K562 (cell line): ENCODE results near the gene TTLL10. TPM values are rescaled to one million over a fixed set of nuclear protein-coding genes. Genes with fewer than 3 reads are reported as not detected.

Experiments
- CBX3 ChIP-seq, 2 experiments: IDR thresholded peaks; 1 replicate in 1 of 2; 2 replicates in 1 of 2; pipeline ENCODE4 v1.6.1; 2012; ENCODE audit warnings: inconsistent platforms in 2 of 2, low read length in 2 of 2, borderline replicate concordance in 1 of 2, control low read depth in 1 of 2
- ETV1 ChIP-seq: fragments of 450-650 bp; conservative IDR thresholded peaks from 2 replicates; pipeline ENCODE4 v1.6.1; 2016; ENCODE audit warnings: missing genetic modification characterization, control low read depth, low read depth, missing compliant biosample characterization
- GABPB2 ChIP-seq: fragments of 250-450 bp; sonication (Bioruptor Pico); conservative IDR thresholded peaks from 2 replicates; pipeline ENCODE4 v1.5.1; 2021; ENCODE audit warnings: mild to moderate bottlenecking
- NCOR1 ChIP-seq: fragments of 450-650 bp; IDR thresholded peaks from 2 replicates; pipeline ENCODE4 v1.6.1; 2016; ENCODE audit warnings: mild to moderate bottlenecking, moderate library complexity
- NFRKB ChIP-seq: fragments of 450-650 bp; IDR thresholded peaks from 2 replicates; pipeline ENCODE4 v1.6.1; 2016; ENCODE audit warnings: low read depth
- NR2C2 ChIP-seq, 2 experiments: fragments of 200-800 bp in 1 of 2; sonication (Bioruptor generic) in 1 of 2; sonication (generic) in 1 of 2; formaldehyde crosslinking in 1 of 2; IDR thresholded peaks; 2 replicates each; pipeline versions ENCODE4 v1.6.1 to v1.8.0; 2016 to 2022; ENCODE audit warnings: mild to moderate bottlenecking in 1 of 2, missing compliant biosample characterization in 1 of 2, missing genetic modification characterization in 1 of 2, missing genetic modification reagents in 1 of 2
- RFX7 ChIP-seq: fragments of 250-450 bp; sonication (Bioruptor Pico); IDR thresholded peaks from 2 replicates; pipeline ENCODE4 v1.5.1; 2021; ENCODE audit warnings: mild to moderate bottlenecking
- ZNF766 ChIP-seq: fragments of 200-800 bp; sonication (Bioruptor generic); conservative IDR thresholded peaks from 2 replicates; pipeline ENCODE4 v1.6.1; 2016; ENCODE audit warnings: missing genetic modification characterization, missing compliant biosample characterization
- polyA plus RNA-seq, 8 experiments: library from polyadenylated mRNA; depleted of rRNA in 4 of 8; stranded (reverse) in 5 of 8; unstranded in 3 of 8; fragments of >200 nt; fragmentation: Nextera tagmentation in 2 of 8; fragmentation: Illumina TruSeq in 1 of 8; extraction: Ambion mirVana in 2 of 8; extraction: Trizol in 1 of 8; gene quantifications; 2 replicates each; pipeline versions ENCODE4 v1.2.1 to v1.2.3, GENCODE V29; 2011 to 2014; ENCODE audit warnings: inconsistent platforms in 1 of 8, missing spikeins in 1 of 8
- total RNA-seq, 7 experiments: library from RNA; depleted of rRNA in 6 of 7; stranded (reverse); fragments of >200 nt in 6 of 7; fragmentation: Illumina TruSeq in 2 of 7; extraction: Trizol in 2 of 7; gene quantifications; 2 replicates each; pipeline versions ENCODE4 v1.2.1 to v1.2.3, GENCODE V29; 2011 to 2021; ENCODE audit warnings: low replicate concordance in 1 of 7
- TF ChIP-seq, protein P1 (sequence below): fragments of 450-650 bp; IDR thresholded peaks from 2 replicates; pipeline ENCODE4 v1.6.1; 2016; ENCODE audit warnings: antibody characterized with exemption
- TF ChIP-seq, protein P2 (sequence below): sonication (generic); formaldehyde crosslinking; IDR thresholded peaks from 2 replicates; pipeline ENCODE4 v1.8.0; 2022; ENCODE audit warnings: mild to moderate bottlenecking, missing genetic modification reagents
- TF ChIP-seq, protein P3 (sequence below), 2 experiments: fragments of 450-650 bp; IDR thresholded peaks; 2 replicates each; pipeline ENCODE4 v1.6.1; 2016
- TF ChIP-seq, protein P4 (sequence below): sonication (generic); formaldehyde crosslinking; IDR thresholded peaks from 2 replicates; pipeline ENCODE4 v1.8.0; 2022; ENCODE audit warnings: missing genetic modification reagents, mild to moderate bottlenecking, borderline replicate concordance
- TF ChIP-seq, protein P5 (sequence below): sonication (generic); formaldehyde crosslinking; IDR thresholded peaks from 2 replicates; pipeline ENCODE4 v1.8.1; 2023; ENCODE audit warnings: mild to moderate bottlenecking, missing genetic modification reagents
- TF ChIP-seq, protein P6 (sequence below): fragments of 250-450 bp; sonication (Bioruptor Pico); IDR thresholded peaks from 2 replicates; pipeline ENCODE4 v1.5.0; 2021
- TF ChIP-seq, protein P7 (sequence below): fragments of 450-650 bp; IDR thresholded peaks from one replicate; pipeline ENCODE4 v1.6.1; 2018; ENCODE audit warnings: mild to moderate bottlenecking, moderate library complexity; ENCODE audit not compliant: partially characterized antibody

The TTLL10 gene
- total and polyA plus RNA-seq, 9 of the 15 experiments (the other 6 are each of a cell fraction or from before 2014, with no cell fraction given), result not detected

DNA sequence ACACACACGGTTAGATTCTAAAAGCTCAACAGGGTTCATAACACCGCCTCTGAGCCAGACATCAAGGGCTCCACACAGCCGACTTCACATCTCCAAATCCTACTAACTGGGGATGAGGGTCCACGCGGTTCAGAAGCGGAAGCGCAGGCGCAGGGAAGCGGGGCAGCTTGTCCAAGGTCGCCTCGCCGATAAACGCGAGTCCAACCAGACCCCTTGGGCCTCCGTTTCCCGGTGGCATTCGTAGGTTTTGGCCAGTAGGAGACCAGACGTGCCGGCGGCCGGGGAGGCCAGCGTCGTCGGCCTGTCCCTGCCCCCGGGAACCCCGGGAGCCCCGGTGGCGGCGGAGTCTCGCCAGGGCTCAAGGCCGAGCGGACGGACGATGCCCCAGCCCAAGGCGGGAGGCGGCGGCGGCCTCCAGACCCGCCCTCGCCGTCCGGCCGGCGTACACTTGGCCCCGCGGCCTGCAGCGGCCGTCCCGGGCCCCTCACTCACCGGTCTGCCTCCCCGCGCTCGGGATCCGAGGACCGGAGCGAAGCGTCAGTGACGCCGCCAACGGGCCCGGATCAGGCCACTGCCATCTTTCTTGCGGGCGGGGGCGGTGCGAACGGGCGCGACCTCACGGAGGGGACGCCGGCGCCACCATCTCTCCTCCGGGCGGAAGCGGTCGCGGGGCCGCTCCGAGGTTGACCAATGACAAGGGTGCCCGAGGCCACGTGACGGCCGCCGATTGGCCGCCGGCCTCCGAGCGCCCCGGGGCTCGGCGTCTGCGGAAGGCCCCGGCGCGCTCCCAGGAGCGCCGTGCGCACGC lies 57.9 kb downstream of the TTLL10 start, which contains the start of gene SDF4 (continued):
- TF ChIP-seq ZNF766 (CRISPR knock-in tag) (peak; percentile 72; the same call in 1 of the 2 replicates), NR2C2 (CRISPR knock-in tag; IDR thresholded peaks at IDR 0.05) (peak; percentile 93), NR2C2 (tag; IDR thresholded peaks at IDR 0.05) (peak; percentile 98), NCOR1 (no peak), RFX7 (no peak), GABPB2 (no peak), NFRKB (peak; percentile 79; the same call in 1 of the 2 replicates), ETV1 (peak; percentile 47; the same call in 1 of the 2 replicates), CBX3 (IDR thresholded peaks at IDR 0.05; ENCODE audit: borderline replicate concordance in 1 of 2, low read length in 2 of 2) (no peak; a peak in 1 of 3 replicates)
- TF ChIP-seq, protein P1, sequence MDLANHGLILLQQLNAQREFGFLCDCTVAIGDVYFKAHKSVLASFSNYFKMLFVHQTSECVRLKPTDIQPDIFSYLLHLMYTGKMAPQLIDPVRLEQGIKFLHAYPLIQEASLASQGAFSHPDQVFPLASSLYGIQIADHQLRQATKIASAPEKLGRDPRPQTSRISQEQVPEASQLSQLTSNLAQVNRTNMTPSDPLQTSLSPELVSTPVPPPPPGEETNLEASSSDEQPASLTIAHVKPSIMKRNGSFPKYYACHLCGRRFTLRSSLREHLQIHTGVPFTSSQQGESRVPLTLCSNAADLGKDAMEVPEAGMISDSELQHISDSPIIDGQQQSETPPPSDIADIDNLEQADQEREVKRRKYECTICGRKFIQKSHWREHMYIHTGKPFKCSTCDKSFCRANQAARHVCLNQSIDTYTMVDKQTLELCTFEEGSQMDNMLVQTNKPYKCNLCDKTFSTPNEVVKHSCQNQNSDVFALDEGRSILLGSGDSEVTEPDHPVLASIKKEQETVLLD, result no peak
- TF ChIP-seq, protein P2, sequence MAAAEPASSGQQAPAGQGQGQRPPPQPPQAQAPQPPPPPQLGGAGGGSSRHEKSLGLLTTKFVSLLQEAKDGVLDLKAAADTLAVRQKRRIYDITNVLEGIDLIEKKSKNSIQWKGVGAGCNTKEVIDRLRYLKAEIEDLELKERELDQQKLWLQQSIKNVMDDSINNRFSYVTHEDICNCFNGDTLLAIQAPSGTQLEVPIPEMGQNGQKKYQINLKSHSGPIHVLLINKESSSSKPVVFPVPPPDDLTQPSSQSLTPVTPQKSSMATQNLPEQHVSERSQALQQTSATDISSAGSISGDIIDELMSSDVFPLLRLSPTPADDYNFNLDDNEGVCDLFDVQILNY, result no peak
- TF ChIP-seq, protein P3, sequence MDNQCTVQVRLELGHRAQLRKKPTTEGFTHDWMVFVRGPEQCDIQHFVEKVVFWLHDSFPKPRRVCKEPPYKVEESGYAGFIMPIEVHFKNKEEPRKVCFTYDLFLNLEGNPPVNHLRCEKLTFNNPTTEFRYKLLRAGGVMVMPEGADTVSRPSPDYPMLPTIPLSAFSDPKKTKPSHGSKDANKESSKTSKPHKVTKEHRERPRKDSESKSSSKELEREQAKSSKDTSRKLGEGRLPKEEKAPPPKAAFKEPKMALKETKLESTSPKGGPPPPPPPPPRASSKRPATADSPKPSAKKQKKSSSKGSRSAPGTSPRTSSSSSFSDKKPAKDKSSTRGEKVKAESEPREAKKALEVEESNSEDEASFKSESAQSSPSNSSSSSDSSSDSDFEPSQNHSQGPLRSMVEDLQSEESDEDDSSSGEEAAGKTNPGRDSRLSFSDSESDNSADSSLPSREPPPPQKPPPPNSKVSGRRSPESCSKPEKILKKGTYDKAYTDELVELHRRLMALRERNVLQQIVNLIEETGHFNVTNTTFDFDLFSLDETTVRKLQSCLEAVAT (IDR thresholded peaks at IDR 0.05), result no peak
- TF ChIP-seq, protein P4, sequence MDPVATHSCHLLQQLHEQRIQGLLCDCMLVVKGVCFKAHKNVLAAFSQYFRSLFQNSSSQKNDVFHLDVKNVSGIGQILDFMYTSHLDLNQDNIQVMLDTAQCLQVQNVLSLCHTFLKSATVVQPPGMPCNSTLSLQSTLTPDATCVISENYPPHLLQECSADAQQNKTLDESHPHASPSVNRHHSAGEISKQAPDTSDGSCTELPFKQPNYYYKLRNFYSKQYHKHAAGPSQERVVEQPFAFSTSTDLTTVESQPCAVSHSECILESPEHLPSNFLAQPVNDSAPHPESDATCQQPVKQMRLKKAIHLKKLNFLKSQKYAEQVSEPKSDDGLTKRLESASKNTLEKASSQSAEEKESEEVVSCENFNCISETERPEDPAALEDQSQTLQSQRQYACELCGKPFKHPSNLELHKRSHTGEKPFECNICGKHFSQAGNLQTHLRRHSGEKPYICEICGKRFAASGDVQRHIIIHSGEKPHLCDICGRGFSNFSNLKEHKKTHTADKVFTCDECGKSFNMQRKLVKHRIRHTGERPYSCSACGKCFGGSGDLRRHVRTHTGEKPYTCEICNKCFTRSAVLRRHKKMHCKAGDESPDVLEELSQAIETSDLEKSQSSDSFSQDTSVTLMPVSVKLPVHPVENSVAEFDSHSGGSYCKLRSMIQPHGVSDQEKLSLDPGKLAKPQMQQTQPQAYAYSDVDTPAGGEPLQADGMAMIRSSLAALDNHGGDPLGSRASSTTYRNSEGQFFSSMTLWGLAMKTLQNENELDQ (CRISPR knock-in tag), result no peak
- TF ChIP-seq, protein P5, sequence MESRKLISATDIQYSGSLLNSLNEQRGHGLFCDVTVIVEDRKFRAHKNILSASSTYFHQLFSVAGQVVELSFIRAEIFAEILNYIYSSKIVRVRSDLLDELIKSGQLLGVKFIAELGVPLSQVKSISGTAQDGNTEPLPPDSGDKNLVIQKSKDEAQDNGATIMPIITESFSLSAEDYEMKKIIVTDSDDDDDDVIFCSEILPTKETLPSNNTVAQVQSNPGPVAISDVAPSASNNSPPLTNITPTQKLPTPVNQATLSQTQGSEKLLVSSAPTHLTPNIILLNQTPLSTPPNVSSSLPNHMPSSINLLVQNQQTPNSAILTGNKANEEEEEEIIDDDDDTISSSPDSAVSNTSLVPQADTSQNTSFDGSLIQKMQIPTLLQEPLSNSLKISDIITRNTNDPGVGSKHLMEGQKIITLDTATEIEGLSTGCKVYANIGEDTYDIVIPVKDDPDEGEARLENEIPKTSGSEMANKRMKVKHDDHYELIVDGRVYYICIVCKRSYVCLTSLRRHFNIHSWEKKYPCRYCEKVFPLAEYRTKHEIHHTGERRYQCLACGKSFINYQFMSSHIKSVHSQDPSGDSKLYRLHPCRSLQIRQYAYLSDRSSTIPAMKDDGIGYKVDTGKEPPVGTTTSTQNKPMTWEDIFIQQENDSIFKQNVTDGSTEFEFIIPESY (CRISPR knock-in tag), result peak; percentile 50; the same call in 1 of the 2 replicates
- TF ChIP-seq, protein P6, sequence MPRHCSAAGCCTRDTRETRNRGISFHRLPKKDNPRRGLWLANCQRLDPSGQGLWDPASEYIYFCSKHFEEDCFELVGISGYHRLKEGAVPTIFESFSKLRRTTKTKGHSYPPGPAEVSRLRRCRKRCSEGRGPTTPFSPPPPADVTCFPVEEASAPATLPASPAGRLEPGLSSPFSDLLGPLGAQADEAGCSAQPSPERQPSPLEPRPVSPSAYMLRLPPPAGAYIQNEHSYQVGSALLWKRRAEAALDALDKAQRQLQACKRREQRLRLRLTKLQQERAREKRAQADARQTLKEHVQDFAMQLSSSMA (CRISPR knock-in tag), result 0 out of 2 replicates have a peak, but pooled peaks have one; percentile 39
- TF ChIP-seq, protein P7, sequence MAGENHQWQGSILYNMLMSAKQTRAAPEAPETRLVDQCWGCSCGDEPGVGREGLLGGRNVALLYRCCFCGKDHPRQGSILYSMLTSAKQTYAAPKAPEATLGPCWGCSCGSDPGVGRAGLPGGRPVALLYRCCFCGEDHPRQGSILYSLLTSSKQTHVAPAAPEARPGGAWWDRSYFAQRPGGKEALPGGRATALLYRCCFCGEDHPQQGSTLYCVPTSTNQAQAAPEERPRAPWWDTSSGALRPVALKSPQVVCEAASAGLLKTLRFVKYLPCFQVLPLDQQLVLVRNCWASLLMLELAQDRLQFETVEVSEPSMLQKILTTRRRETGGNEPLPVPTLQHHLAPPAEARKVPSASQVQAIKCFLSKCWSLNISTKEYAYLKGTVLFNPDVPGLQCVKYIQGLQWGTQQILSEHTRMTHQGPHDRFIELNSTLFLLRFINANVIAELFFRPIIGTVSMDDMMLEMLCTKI, result no peak
